Peyer's patch (tissue), 4 donors: Measurements from ENCODE around the gene SRD5A3.
"Not testable (repeated sequence)": the region's sequence is repeated elsewhere in the genome, so short reads cannot be mapped to it uniquely, and the experiment has no call there.

Source experiments
- POLR2A ChIP-seq, 2 donors: fragments of 450-650 bp; IDR thresholded peaks; one replicate each; pipeline ENCODE4 v1.5.1; 2017; ENCODE audit warnings: antibody characterized with exemption in 2 of 2, mild to moderate bottlenecking in 2 of 2, moderate library complexity in 2 of 2
- TF ChIP-seq, protein P1 (sequence below), 6 experiments: fragments of 450-650 bp in 4 of 6; fragments of 200-600 bp in 2 of 6; sonication (generic) in 1 of 6; IDR thresholded peaks; one replicate each; pipeline ENCODE4 v1.5.1; 2017 to 2019; ENCODE audit warnings: antibody characterized with exemption in 6 of 6, mild to moderate bottlenecking in 3 of 6, moderate library complexity in 1 of 6

DNA sequence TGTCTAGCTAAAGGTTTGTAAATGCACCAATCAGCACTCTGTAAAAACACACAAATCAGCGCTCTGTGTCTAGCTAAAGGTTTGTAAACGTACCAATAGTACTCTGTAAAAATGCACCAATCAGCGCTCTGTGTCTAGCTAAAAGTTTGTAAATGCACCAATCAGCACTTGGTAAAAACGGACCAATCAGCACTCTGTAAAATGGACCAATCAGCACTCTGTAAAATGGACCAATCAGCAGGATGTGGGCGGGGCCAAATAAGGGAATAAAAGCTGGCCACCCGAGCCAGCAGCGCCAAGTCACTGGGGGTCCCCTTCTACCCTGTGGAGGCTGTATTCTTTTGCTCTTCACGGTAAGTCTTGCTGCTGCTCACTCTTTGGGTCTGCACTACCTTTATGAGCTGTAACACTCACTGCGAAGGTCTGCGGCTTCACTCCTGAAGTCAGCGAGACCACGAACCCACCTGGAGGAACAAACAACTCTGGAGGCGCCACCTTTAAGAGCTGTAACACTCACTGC lies 7.2 kb downstream of the SRD5A3 start:
- TF ChIP-seq, protein P1, sequence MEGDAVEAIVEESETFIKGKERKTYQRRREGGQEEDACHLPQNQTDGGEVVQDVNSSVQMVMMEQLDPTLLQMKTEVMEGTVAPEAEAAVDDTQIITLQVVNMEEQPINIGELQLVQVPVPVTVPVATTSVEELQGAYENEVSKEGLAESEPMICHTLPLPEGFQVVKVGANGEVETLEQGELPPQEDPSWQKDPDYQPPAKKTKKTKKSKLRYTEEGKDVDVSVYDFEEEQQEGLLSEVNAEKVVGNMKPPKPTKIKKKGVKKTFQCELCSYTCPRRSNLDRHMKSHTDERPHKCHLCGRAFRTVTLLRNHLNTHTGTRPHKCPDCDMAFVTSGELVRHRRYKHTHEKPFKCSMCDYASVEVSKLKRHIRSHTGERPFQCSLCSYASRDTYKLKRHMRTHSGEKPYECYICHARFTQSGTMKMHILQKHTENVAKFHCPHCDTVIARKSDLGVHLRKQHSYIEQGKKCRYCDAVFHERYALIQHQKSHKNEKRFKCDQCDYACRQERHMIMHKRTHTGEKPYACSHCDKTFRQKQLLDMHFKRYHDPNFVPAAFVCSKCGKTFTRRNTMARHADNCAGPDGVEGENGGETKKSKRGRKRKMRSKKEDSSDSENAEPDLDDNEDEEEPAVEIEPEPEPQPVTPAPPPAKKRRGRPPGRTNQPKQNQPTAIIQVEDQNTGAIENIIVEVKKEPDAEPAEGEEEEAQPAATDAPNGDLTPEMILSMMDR (IDR thresholded peaks at IDR 0.05) = not testable (repeated sequence)
- TF ChIP-seq POLR2A (IDR thresholded peaks at IDR 0.05) = not testable (repeated sequence)
